ENCODE results near the gene NANOS1. TPM values are rescaled to one million over a fixed set of nuclear protein-coding genes. Genes with fewer than 3 reads are reported as not detected.

Gene NANOS1
- total and polyA plus RNA-seq, 2 experiments from 2014 or later: 1.0 to 2.5 TPM

DNA sequence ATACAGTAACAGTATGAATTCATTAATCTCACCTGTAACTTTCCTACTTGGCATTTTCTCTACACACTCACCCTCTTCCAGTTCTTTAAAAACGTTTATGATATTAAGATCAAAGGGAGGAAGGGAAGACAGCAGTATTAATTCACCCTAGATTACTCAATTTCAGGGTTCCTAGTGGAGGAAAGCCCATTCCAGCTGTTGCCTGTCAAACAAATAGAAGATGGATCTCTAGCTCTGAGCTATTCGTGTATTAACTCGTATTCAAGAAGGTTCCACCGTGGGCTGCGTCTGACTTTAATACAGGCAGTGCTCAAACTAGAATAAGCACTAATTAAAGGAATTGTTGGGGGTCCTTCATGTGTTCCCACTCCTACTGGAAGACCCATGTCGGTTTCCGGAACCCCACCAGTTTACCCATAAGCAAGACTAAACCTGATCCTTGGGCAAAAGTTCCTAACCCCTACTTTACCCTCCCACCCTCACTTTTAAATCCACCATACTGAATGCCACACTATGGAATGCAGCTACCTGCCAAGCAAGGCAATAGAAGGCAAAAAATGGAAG, 2.1 kb downstream of the NANOS1 start:
- Histone ChIP-seq H3K27me3 (no peaks in the 10 kb centered on the region), H3K9me3 (ENCODE audit: low read depth) (no peaks in the 10 kb centered on the region), H3K36me3 (peaks cover 28% of the 10 kb centered on the region), H3K4me3 (no peak overlapping the region), H3K27ac (no peak overlapping the region), H3K4me1 (ENCODE audit: low read depth) (no peaks in the 10 kb centered on the region)
- TF ChIP-seq, protein P1, sequence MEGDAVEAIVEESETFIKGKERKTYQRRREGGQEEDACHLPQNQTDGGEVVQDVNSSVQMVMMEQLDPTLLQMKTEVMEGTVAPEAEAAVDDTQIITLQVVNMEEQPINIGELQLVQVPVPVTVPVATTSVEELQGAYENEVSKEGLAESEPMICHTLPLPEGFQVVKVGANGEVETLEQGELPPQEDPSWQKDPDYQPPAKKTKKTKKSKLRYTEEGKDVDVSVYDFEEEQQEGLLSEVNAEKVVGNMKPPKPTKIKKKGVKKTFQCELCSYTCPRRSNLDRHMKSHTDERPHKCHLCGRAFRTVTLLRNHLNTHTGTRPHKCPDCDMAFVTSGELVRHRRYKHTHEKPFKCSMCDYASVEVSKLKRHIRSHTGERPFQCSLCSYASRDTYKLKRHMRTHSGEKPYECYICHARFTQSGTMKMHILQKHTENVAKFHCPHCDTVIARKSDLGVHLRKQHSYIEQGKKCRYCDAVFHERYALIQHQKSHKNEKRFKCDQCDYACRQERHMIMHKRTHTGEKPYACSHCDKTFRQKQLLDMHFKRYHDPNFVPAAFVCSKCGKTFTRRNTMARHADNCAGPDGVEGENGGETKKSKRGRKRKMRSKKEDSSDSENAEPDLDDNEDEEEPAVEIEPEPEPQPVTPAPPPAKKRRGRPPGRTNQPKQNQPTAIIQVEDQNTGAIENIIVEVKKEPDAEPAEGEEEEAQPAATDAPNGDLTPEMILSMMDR (IDR thresholded peaks at IDR 0.05; ENCODE audit: low read depth, low read length): no peak
- no peak for DNase-seq (ENCODE audit: low read depth in 1 of 2, low spot score in 1 of 2)

DNA sequence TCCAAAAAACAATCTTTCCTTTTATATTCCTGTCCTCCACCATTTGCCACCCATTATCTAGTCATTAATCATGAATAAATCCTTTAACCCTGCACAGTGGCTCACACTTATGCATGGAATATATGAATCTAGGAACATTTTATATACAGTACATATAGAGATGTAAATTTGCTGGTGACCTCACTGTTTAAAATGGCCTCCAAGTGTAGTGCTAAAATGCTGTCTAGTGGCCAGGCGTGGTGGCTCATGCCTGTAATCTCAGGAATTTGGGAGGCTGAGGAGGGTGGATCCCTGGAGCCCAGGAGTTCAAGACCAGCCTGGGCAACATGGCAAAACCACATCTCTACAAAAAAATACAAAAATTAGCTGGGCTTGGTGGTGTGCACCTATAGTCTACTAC, 9.6 kb downstream of the NANOS1 start:
- Histone ChIP-seq H3K9me3 (ENCODE audit: low read depth) (no peaks in the 10 kb centered on the region), H3K27me3 (no peaks in the 10 kb centered on the region), H3K4me3 (no peak overlapping the region), H3K36me3 (peaks cover 83% of the 10 kb centered on the region), H3K4me1 (ENCODE audit: low read depth) (no peaks in the 10 kb centered on the region), H3K27ac (no peak overlapping the region)
- no peak for DNase-seq (ENCODE audit: low read depth in 1 of 2, low spot score in 1 of 2)
- TF ChIP-seq, protein P1 (IDR thresholded peaks at IDR 0.05; ENCODE audit: low read depth, low read length): no peak

DNA sequence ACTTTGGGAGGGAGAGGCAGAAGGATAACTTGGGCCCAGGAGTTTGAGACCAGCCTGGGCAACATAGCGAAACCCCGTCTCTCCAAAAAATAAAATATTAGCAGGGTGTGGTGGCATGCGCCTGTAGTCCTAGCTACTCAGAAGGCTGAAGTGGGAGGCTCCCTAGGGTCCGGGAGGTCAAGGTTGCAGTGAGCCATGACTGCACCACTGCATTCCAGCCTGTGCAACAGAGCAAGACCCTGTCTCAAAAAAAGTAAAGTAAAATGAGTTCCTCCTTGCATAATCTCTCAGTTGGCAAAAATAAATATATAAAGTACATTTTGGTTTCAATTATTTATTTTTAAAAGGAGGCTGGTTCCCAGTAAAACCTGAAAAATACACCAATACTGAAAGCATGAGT, 11.8 kb downstream of the NANOS1 start:
- TF ChIP-seq, protein P1 (IDR thresholded peaks at IDR 0.05; ENCODE audit: low read depth, low read length): no peak
- no peaks in the 10 kb centered on the region for H3K27me3 ChIP-seq
- peaks cover 80% of the 10 kb centered on the region for H3K36me3 ChIP-seq
- no peaks in the 10 kb centered on the region for H3K4me1 ChIP-seq (ENCODE audit: low read depth)
- no peak overlapping the region for H3K4me3 ChIP-seq
- DNase-seq (ENCODE audit: low read depth in 1 of 2, low spot score in 1 of 2): no peak
- H3K9me3 ChIP-seq (ENCODE audit: low read depth): no peaks in the 10 kb centered on the region
- no peak overlapping the region for H3K27ac ChIP-seq

DNA sequence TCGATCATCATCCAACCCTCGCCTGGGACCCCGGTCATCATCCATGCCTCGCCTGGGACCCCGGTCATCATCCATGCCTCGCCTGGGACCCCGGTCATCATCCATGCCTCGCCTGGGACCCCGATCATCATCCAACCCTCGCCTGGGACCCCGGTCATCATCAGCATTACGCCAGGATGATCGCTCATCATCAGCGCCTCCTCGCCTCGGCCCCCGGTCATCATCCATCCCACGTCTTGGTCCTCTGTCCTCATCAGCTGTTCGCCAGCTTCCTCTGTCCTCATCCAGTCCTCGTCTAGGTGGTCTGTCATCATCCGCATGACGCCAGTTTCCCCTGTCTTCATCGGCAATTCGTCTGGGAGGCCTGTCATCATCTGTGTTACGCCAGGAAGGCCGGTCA, 12.7 kb downstream of the NANOS1 start:
- TF ChIP-seq, protein P1 (IDR thresholded peaks at IDR 0.05; ENCODE audit: low read depth, low read length): no peak
- no peak for DNase-seq (ENCODE audit: low read depth in 1 of 2, low spot score in 1 of 2)
- peaks cover 80% of the 10 kb centered on the region for H3K36me3 ChIP-seq

GRCh38 chr10:119045561-119045960, 16.0 kb downstream of the NANOS1 start:
- Histone ChIP-seq H3K27me3 (no peaks in the 10 kb centered on the region), H3K27ac (no peak overlapping the region), H3K9me3 (ENCODE audit: low read depth) (no peaks in the 10 kb centered on the region), H3K4me1 (ENCODE audit: low read depth) (no peaks in the 10 kb centered on the region), H3K4me3 (no peak overlapping the region), H3K36me3 (peaks cover 82% of the 10 kb centered on the region)
- TF ChIP-seq, protein P1 (IDR thresholded peaks at IDR 0.05; ENCODE audit: low read depth, low read length): no peak
- no peak for DNase-seq (ENCODE audit: low read depth in 1 of 2, low spot score in 1 of 2)

More for the DNA sequence above, 12.7 kb downstream of the NANOS1 start:
- Histone ChIP-seq H3K27ac (no peak overlapping the region), H3K4me3 (no peak overlapping the region), H3K4me1 (ENCODE audit: low read depth) (no peaks in the 10 kb centered on the region), H3K9me3 (ENCODE audit: low read depth) (no peaks in the 10 kb centered on the region), H3K27me3 (no peaks in the 10 kb centered on the region)

Data from cardiac muscle cell (in vitro differentiated cells and primary cell).